GM18498 (cell line): ENCODE measurements around the gene SMTN.
"Not testable (repeated sequence)": the region's sequence is repeated elsewhere in the genome, so short reads cannot be mapped to it uniquely, and the experiment has no call there.

Experiments
- ATAC-seq: cut with Tn5 transposase; IDR thresholded peaks from one replicate; pipeline ENCODE4 v1.9.1; 2021; ENCODE audit warnings: mild to moderate bottlenecking, moderate library complexity; ENCODE audit not compliant: unreplicated experiment

The SMTN gene

GRCh38 chr22:31069691-31070314 lies 11.3 kb upstream of the SMTN start:
- not testable (repeated sequence) for ATAC-seq

GRCh38 chr22:31073125-31073524 lies 8.0 kb upstream of the SMTN start:
- not testable (repeated sequence) for ATAC-seq

DNA sequence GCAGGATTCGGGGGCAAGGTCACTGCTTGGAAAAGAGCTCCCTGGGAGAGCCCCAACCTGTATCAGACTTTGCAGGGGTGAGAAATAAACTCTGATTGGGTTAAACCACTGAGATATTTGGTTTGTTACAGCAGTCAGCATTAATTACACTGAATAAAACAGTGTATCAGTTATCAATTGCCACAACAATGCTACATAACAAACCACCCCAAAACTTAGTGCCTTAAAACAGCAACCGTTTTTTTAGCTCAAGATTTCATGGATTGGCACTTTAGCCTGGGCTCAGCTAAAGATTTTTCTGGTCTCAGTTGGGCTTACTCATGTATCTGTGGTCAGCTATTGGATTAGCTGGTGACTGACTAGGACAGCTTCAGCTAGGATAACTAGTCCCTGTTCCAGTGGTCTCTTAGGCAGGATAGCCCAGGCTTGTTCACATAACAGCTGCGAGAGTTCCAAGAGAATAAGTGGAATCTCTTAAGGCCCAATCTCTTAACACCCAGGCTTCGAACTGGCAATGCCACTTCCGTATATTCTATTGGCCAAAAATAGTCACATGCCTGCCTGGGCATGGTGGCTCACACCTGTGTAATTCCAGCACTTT lies 7.5 kb upstream of the SMTN start:
- not testable (repeated sequence) for ATAC-seq

DNA sequence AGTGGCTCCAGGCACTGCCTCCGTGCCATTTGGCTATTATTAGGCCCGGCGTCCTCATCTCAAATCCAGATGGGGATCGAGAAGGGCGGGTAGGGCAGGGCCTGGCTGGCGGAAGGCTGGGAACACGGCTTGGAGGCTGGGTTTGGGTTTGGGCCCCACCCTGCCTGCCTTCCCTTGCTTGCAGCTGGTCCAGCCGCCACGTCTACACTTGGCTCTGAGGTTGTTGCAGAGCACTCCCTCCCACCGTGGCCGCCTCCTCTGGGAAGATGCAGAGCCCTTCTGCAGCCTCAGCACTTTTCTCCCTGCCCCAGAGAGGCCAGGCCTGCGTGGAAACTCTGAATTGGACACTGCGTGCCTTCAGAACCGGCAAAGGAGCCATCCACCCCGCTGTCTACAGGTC lies 5.2 kb upstream of the SMTN start:
- ATAC-seq: no peak

DNA sequence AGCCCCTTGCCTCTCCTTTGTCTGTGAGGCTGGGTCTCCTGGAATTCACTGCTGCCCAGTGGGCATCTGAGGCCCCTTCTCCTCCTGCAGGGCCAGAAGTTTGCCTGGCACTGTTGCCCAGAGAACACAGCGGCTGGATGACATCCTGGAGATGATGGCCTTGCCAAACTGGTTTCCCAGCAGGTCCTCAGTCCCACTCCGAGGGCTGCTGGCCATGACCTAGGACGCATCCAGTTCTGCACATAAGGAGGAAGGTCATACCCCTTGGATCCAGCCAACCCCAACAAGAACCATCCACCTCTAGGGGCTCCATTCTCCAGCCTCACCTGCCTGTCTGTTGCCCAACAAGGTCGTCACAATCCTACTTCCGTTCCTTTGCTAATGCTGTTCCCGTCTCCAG lies 3.4 kb upstream of the SMTN start:
- no peak for ATAC-seq

DNA sequence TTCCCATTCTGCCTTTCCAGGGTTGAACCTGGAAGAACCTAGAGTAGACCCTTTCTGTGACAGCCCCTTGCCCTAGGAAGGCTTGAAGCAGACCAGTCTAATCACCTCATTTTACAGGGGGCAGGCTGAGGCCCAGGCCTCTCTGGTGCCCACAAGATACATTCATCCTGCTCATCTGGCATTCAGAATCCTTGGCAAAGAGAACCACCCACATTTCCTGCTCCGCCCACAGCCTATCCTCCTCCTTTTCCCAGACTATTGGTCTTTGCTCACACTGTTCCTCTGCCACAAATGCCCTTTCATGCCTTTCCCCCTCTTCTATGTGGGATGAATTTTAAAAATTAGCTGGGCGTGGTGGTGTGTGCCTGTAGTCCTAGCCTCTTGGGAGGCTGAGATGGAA lies 2.7 kb upstream of the SMTN start:
- not testable (repeated sequence) for ATAC-seq

GRCh38 chr22:31079095-31079642 lies 1.9 kb upstream of the SMTN start:
- ATAC-seq: no peak

DNA sequence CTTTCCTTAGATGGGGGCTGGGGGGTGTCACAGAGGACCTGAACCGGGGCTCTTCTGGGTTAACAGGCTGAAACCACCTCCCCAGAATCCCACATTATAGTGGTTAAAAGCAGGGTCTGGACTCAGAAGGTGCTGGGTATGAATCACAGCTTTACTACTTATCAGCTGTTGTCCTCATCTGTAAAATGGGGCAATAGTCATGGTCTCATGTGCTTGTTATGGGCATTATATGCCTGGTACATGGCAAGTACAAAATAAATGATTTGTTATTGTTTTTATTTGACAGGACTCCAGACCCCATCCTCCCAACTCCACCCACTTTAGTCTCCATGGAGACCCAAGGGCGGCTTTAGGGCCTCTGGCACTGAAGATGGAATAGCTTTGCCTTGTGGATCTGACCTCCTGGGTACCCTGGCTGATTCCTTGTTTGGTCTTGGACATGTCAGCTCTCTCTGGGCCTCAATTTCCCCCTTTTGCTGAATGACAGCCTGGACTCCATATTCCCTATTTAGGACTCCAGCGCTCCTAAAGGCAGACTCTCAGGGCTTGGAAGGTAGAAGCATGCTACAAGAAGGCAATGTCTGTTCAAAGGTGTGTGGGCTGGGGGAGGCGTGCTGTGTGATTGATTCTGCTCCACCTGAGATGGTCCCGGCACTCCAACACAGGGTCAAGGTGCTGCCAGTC lies 812 bp upstream of the SMTN start:
- no peak for ATAC-seq

- ATAC-seq: no peak
Observed at GRCh38 chr22:31081963-31082605, 966 bp downstream of the SMTN start.

DNA sequence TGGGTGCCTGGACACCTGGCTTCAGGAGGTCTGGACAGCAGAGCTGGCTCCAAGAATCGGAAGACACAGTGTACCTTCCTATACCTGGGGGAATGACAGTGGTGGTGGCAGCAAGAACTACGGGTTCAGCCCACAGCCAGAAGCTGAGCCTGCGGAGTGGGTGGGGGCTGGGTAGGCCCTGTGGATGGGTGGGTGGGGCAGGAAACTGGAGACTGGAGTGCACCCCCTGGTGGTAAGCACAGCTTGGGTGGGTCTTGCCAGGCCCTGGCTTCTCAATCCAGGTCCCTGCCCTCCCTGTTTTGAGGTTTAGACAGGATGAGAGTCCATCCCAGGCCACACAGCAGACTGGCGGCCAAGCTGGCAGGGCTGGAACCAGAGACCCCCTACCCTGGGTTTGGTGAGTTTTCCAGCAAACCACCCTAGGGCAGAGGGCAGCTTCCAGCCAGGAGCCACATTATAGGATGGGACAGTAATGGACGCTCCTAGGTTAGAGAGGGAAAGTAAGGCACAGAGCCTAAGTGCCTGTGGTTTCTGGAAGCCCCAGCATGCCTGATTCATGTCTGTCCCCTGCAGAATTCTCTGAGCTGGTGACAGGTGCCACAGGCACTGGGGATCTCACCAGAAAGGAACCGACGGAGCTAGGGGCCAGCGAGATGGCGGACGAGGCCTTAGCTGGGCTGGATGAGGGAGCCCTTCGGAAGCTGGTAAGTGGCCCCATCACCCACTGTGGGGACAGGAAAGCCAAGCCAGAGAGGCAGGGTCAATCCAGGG lies 1.7 kb downstream of the SMTN start:
- ATAC-seq: no peak

GRCh38 chr22:31083377-31083768 lies 2.3 kb downstream of the SMTN start:
- no peak for ATAC-seq

DNA sequence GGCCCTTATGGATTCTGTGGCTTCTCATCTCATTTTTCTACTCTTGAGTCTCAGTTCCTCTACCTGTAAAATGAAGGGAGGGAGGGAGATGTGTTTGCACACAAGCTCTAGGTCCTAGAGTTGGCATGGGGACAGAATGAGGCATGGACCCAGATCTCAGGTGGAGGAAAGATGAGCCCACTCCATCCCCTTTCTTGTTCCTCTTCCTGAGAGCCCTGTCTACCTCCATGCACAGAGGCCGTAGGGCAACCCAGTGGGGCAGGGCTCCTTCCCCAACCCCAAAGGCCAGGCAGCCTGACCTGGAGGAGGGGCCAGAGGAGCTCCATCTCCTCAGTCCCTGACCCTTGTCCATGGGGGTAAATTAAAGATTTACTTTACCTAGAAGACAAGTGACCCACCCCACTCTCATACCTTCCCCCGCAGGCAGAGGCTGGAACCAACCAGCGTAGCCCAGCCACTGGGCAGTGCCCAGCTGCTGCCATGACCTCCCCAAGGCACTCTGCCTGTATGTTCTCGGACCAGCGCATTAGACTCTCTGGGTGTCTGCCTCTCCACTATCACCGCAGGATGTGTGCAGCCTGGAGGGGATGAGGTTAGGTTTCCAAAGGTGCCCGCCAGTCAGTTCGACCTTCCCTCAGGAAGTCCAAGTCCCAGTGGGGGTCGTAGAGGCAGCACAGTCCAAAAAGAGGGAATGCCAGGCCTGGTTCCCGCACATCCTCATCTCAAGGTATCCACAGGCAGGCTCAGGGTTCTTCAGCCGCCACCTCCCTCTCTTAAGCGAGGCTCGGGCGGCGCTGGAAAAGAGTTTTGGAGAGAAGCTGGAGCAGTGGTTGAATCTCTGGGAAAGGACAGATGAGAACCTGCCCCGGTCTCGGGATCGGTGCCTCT lies 3.0 kb downstream of the SMTN start:
- ATAC-seq: no peak

GRCh38 chr22:31084811-31085492 lies 3.8 kb downstream of the SMTN start:
- ATAC-seq: peak; percentile 68

DNA sequence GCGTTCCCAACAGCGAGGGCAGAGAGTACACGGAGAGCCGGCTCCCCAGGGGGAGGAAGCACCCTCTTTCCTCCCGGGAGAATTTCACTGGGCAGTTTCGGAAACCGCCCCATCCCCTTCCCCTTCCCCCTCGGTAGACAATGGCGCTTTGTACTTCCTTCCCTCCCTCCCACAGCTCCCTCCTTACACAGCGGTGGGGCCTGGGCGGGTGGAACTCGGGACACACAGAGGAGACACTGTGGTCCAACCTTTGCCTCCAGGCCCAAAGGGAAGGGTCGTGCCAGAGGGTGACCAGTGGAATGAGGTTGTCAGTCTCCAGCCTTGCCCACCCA lies 4.3 kb downstream of the SMTN start:
- ATAC-seq: no peak

DNA sequence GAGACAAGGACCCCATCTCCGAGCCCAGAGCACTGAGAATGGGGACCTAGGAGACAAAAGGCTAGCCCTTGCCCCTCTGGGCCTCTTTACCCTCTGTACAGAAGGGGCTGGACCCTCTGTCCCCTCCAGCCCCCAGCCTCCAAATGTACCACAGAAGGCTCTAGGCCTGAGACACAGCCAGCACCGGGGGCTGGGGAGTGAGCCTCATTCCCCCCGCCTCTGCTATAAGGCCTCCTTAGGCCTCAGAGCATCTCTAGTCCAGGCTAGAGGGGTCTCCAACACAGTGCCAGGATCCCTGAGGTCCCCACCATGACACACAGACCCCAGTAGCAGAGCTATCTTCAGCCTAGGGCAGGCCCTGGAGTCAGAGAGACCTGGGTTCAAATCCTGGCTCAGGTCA lies 4.8 kb downstream of the SMTN start:
- ATAC-seq: no peak

GRCh38 chr22:31086703-31087330 lies 5.7 kb downstream of the SMTN start:
- ATAC-seq: no peak

DNA sequence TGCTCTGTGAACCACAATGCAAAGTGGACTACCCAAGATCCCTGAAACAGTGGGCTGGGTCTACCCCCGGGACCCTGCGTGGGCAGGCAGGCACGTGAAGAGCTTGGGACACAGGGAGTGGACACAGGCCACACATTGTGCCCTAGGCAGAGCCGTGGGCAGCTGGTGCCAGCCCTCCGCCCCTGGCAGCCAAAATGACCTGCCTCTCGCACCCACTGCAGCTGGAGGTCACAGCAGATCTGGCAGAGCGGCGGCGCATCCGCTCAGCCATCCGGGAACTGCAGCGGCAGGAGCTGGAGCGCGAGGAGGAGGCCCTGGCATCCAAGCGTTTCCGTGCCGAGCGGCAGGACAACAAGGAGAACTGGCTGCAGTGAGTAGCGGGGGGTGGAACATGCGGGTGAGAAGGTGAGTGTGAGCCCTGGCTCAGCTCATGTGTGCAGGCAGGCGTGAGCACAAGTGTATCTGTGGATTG lies 6.7 kb downstream of the SMTN start:
- no peak for ATAC-seq

- no peak for ATAC-seq
Observed at GRCh38 chr22:31088233-31088986, 7.3 kb downstream of the SMTN start.
